HepG2 (cell line): Measurements from ENCODE around the gene SERINC5. TPM values are rescaled to one million over a fixed set of nuclear protein-coding genes. Genes with fewer than 3 reads are reported as not detected.

Source experiments
- ATAC-seq: fragments of 200-7000 bp; cut with Tn5 transposase; 3 replicates; pipeline ENCODE4 v1.9.1; 2020; ENCODE audit warnings: mild to moderate bottlenecking, moderate library complexity
- BruUV-seq: library from RNA; stranded (reverse); fragments of 400-500 nt; replicated peaks from 2 replicates; lab custom pipeline; 2021; lab: Mats Ljungman, UMichigan
- CTCF ChIA-PET: fragments of 300-600 bp; formaldehyde crosslinking; extraction: SDS; loops from one replicate; lab custom pipeline; 2021; ENCODE audit warnings: low total read pairs, inconsistent platforms, low intra/inter-chr PET ratio; lab: Yijun Ruan, JAX
- POLR2A ChIA-PET: fragments of 350-600 bp; sonication (Branson Sonifier 250); formaldehyde crosslinking; loops from one replicate; lab custom pipeline; 2020; ENCODE audit warnings: antibody characterized with exemption, inconsistent platforms; lab: Yijun Ruan, JAX
- DNase-seq: peaks from one replicate; pipeline ENCODE4 v3.0.0-alpha.2; 2015; ENCODE audit warnings: low spot score
- FAIRE-seq: peaks from 3 replicates; lab custom pipeline; 2011; peaks lifted over from hg19 to GRCh38; lab: Jason Lieb, UNC
- H2AFZ ChIP-seq: one replicate; pipeline ENCODE4 v1.6.1; 2011; ENCODE audit warnings: low read length, inconsistent platforms
- H3K27ac ChIP-seq: fragments of 300-600 bp; 3 replicates; pipeline ENCODE4 v1.8.0; 2011; ENCODE audit warnings: mixed run types, mild to moderate bottlenecking, mixed read lengths, low read length, inconsistent platforms; ENCODE audit not compliant: insufficient read depth; ENCODE audit errors: extremely low read length
- H3K27me3 ChIP-seq, 2 experiments: fragments of 200-600 bp in 1 of 2; 2 replicates in 1 of 2; 3 replicates in 1 of 2; pipeline versions ENCODE4 v1.6.0 to v1.8.0; 2011; ENCODE audit warnings: low read length in 2 of 2, mild to moderate bottlenecking in 2 of 2, moderate library complexity in 2 of 2, inconsistent platforms in 1 of 2; ENCODE audit not compliant: insufficient read depth in 2 of 2, control insufficient read depth in 1 of 2
- H3K36me3 ChIP-seq, 2 experiments: fragments of 200-600 bp in 1 of 2; replicated peaks in 1 of 2; 2 replicates in 1 of 2; 3 replicates in 1 of 2; pipeline versions ENCODE4 v1.5.1 to v1.8.0; 2011; ENCODE audit warnings: low read length in 2 of 2, inconsistent platforms in 1 of 2; ENCODE audit not compliant: insufficient read depth in 2 of 2, control insufficient read depth in 1 of 2
- H3K4me1 ChIP-seq: 2 replicates; pipeline ENCODE4 v1.5.1; 2012; ENCODE audit warnings: low read length, inconsistent platforms; ENCODE audit not compliant: insufficient read depth
- H3K4me2 ChIP-seq: 2 replicates; pipeline ENCODE4 v1.6.0; 2011; ENCODE audit warnings: low read depth, low read length, inconsistent platforms
- H3K4me3 ChIP-seq, 3 experiments: fragments of 200-600 bp in 1 of 3; sonication (generic), shearing (Covaris generic) in 1 of 3; replicated peaks in 1 of 3; 2 replicates each; pipeline ENCODE4 v1.5.1; 2011 to 2016; ENCODE audit warnings: low read length in 3 of 3, inconsistent platforms in 2 of 3, low read depth in 2 of 3, mild to moderate bottlenecking in 2 of 3, control low read depth in 1 of 3, mixed read lengths in 1 of 3; ENCODE audit not compliant: insufficient read depth in 1 of 3
- H3K79me2 ChIP-seq: one replicate; pipeline ENCODE4 v1.6.1; 2011; ENCODE audit warnings: low read length, inconsistent platforms; ENCODE audit not compliant: insufficient read depth
- H3K9ac ChIP-seq: 2 replicates; pipeline ENCODE4 v1.6.0; 2011; ENCODE audit warnings: mild to moderate bottlenecking, low read depth, low read length, inconsistent platforms; ENCODE audit not compliant: insufficient read depth
- H3K9me3 ChIP-seq: 2 replicates; pipeline ENCODE4 v1.5.1; 2012; ENCODE audit warnings: mild to moderate bottlenecking, low read length
- H4K20me1 ChIP-seq: 2 replicates; pipeline ENCODE4 v1.6.0; 2011; ENCODE audit warnings: inconsistent platforms, mild to moderate bottlenecking, low read length, moderate library complexity; ENCODE audit not compliant: insufficient read depth
- KDM3A ChIP-seq: IDR thresholded peaks from 2 replicates; pipeline ENCODE4 v1.6.1; 2018; ENCODE audit warnings: low read depth, missing compliant biosample characterization
- NFIC ChIP-seq: IDR thresholded peaks from 2 replicates; pipeline ENCODE4 v1.6.1; 2012; ENCODE audit warnings: mild to moderate bottlenecking, low read length, inconsistent platforms
- ZBTB26 ChIP-seq: IDR thresholded peaks from 2 replicates; pipeline ENCODE4 v1.6.1; 2016; ENCODE audit warnings: missing compliant biosample characterization, missing genetic modification reagents, borderline replicate concordance
- ZNF282 ChIP-seq: fragments of 450-650 bp; IDR thresholded peaks from 2 replicates; pipeline ENCODE4 v1.6.1; 2018; ENCODE audit not compliant: partially characterized antibody
- ZNF318 ChIP-seq: sonication (generic); formaldehyde crosslinking; IDR thresholded peaks from 2 replicates; pipeline ENCODE4 v1.4.0; 2020; ENCODE audit warnings: mild to moderate bottlenecking, missing genetic modification reagents
- ZNF329 ChIP-seq: sonication (generic); formaldehyde crosslinking; IDR thresholded peaks from 2 replicates; pipeline ENCODE4 v1.9.0; 2021; ENCODE audit warnings: low read depth, mild to moderate bottlenecking, missing genetic modification reagents
- WGBS: methylation state at CpG from one replicate; pipeline ENCODE4 v1.1.6; 2017; ENCODE audit warnings: low lambda C conversion rate; 5-methylcytosine and 5-hydroxymethylcytosine counted together
- in situ Hi-C: cut with HindIII; loops from 2 replicates; pipeline ENCODE4 v1.10.0; 2017; ENCODE audit warnings: low pct_unique_long_range_greater_than_20kb; ENCODE audit not compliant: extremely low pct_ligation_motif_present
- intact Hi-C: fragments of 100-400 bp; cut with micrococcal nuclease; formaldehyde crosslinking; loops from one replicate; pipeline ENCODE4 v1.10.0; 2022; ENCODE audit not compliant: unreplicated experiment
- polyA plus RNA-seq, 8 experiments: library from polyadenylated mRNA; depleted of rRNA in 3 of 8; stranded (reverse) in 7 of 8; unstranded in 1 of 8; fragments of >200 nt; fragmentation: Illumina TruSeq in 4 of 8; extraction: Trizol in 4 of 8; gene quantifications; 2 replicates each; pipeline versions ENCODE4 v1.2.1 to v1.2.3, GENCODE V29; 2011 to 2016; ENCODE audit warnings: low read depth in 4 of 8, missing spikeins in 1 of 8, mixed read lengths in 1 of 8; ENCODE audit not compliant: insufficient read depth in 1 of 8
- total RNA-seq, 5 experiments: library from RNA; depleted of rRNA; stranded (reverse); fragments of >200 nt; fragmentation: Illumina TruSeq; extraction: Trizol; gene quantifications; 2 replicates each; pipeline ENCODE4 v1.2.3, GENCODE V29; 2016; ENCODE audit warnings: low read depth in 1 of 5
- TF ChIP-seq, protein P1 (sequence below): sonication (generic); formaldehyde crosslinking; IDR thresholded peaks from 2 replicates; pipeline ENCODE4 v1.5.0; 2020; ENCODE audit warnings: mild to moderate bottlenecking, missing genetic modification reagents
- TF ChIP-seq, protein P2 (sequence below): IDR thresholded peaks from 2 replicates; pipeline ENCODE4 v1.6.1; 2016

Gene SERINC5
- total and polyA plus RNA-seq, 2 of the 13 experiments (the other 11 are each of a cell fraction or from before 2014, with no cell fraction given) = 17.3 to 22.8 TPM

DNA sequence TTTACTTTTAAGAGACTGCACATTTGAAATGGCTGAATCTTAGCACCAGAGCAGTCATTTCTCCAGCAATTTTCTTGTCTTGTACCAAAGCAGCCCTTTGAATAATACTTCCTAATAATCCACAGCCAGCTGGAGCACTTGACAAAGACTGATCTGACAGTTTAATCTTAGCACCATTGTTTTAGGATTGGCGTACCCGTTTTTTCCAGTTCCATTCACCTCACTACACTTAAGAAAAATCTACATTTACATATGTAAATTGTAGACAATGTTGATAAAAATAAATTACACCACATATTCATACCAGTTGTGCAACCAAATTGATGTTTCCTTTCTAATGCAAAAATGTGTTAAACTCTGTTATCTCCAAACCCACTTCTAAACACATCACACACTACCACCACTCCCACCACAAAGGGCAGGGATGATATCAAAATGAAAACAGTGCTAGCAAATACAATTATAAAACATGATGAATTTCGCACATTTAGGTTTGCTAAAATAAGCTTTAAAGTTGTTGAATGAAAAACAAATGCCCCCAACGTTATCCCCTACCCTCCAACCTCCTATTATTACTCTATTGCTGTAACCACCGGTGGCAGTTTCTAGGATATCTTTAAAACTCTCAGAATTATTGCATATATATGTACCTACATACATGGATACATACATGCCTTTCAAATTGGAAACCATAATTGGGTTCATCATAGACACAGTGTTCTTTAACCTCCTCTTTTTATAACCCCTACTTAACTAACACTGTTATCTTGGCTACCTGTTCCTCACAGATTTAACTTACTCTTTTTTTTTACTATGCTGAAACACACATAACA, 21.5 kb downstream of the SERINC5 start (continued):
- TF ChIP-seq ZNF318 (CRISPR knock-in tag) = no peak

- DNase-seq (no peak), ATAC-seq (no peak), FAIRE-seq (no peak)
- ChIA-PET CTCF (no interaction called here), POLR2A (interaction anchor here (0.7 to 3.0 kb wide), 4 partner anchors 8 to 47 kb away, joined by 3 to 22 read pairs (median 10); partner anchors contain the start of gene SERINC5)
- Histone ChIP-seq H2AFZ (no peak overlapping the region), H3K36me3 (no peaks in the 10 kb centered on the region), H3K4me3 (no peak overlapping the region), H3K4me2 (no peak overlapping the region), H3K79me2 (peaks cover 64% of the 10 kb centered on the region), H3K9ac (no peak overlapping the region), H3K27ac (peak overlapping the region; percentile 8), H3K27me3 (no peaks in the 10 kb centered on the region), H3K9me3 (no peaks in the 10 kb centered on the region), H4K20me1 (no peaks in the 10 kb centered on the region), H3K4me1 (peaks cover 49% of the 10 kb centered on the region)
- BruUV-seq = no TSS peak
- in situ Hi-C loops (no loop called here), intact Hi-C loops (no loop called here)
- WGBS = 100% methylated on average over 1 of the region's 1 CpG
- TF ChIP-seq ZNF282 (no peak), ZNF329 (CRISPR knock-in tag) (no peak), NFIC (no peak), KDM3A (CRISPR knock-in tag) (no peak), ZBTB26 (no peak)
- TF ChIP-seq, protein P1, sequence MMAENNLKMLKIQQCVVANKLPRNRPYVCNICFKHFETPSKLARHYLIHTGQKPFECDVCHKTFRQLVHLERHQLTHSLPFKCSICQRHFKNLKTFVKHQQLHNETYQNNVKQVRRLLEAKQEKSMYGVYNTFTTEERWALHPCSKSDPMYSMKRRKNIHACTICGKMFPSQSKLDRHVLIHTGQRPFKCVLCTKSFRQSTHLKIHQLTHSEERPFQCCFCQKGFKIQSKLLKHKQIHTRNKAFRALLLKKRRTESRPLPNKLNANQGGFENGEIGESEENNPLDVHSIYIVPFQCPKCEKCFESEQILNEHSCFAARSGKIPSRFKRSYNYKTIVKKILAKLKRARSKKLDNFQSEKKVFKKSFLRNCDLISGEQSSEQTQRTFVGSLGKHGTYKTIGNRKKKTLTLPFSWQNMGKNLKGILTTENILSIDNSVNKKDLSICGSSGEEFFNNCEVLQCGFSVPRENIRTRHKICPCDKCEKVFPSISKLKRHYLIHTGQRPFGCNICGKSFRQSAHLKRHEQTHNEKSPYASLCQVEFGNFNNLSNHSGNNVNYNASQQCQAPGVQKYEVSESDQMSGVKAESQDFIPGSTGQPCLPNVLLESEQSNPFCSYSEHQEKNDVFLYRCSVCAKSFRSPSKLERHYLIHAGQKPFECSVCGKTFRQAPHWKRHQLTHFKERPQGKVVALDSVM (CRISPR knock-in tag) = peak; percentile 55; the same call in 1 of the 2 replicates
- TF ChIP-seq, protein P2, sequence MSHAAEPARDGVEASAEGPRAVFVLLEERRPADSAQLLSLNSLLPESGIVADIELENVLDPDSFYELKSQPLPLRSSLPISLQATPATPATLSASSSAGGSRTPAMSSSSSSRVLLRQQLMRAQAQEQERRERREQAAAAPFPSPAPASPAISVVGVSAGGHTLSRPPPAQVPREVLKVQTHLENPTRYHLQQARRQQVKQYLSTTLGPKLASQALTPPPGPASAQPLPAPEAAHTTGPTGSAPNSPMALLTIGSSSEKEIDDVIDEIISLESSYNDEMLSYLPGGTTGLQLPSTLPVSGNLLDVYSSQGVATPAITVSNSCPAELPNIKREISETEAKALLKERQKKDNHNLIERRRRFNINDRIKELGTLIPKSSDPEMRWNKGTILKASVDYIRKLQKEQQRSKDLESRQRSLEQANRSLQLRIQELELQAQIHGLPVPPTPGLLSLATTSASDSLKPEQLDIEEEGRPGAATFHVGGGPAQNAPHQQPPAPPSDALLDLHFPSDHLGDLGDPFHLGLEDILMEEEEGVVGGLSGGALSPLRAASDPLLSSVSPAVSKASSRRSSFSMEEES (CRISPR knock-in tag) = no peak
Measured at GRCh38 chr5:80231693-80232092, 24.2 kb downstream of the SERINC5 start.
